Activated CD8-positive, alpha-beta memory T cell treated with anti-CD3 and anti-CD28 coated beads for 36 hours (primary cell): ENCODE results near the gene WDR36. TPM values are rescaled to one million over a fixed set of nuclear protein-coding genes. Genes with fewer than 3 reads are reported as not detected.

Source experiments
- CTCF ChIA-PET: fragments of 350-600 bp; sonication (Branson Sonifier 250); formaldehyde crosslinking; loops from one replicate; lab custom pipeline; 2021; ENCODE audit warnings: antibody characterized with exemption; lab: Charles Lee
- POLR2A ChIA-PET: fragments of 350-600 bp; sonication (Branson Sonifier 250); formaldehyde crosslinking; loops from one replicate; lab custom pipeline; 2021; ENCODE audit warnings: antibody characterized with exemption; lab: Charles Lee
- total RNA-seq, 2 experiments: library from RNA; stranded (reverse); gene quantifications; one replicate each; pipeline ENCODE4 v1.2.3, GENCODE V29; 2021

The WDR36 gene
- total RNA-seq, 2 experiments from 2014 or later = 81.3 to 82.6 TPM

DNA sequence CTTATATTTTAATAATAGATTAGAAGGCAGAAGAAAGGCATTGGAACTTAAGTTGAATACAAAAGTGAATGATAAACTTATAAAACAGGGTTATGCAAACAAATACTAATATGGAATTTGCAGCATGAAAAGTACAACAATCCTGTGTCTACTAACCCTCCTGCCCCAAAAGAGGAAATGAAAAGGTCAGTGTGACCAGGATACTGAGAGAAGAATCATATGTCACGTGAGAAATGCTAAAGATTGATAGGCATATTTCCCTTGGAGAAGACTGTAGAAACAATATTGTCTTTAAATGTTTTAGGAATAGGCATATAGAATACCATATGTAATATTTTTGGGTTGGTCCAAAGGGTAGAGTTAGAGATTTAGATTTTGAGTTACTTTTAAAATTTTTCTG lies 3.8 kb downstream of the WDR36 start:
- CTCF ChIA-PET = no interaction called here

DNA sequence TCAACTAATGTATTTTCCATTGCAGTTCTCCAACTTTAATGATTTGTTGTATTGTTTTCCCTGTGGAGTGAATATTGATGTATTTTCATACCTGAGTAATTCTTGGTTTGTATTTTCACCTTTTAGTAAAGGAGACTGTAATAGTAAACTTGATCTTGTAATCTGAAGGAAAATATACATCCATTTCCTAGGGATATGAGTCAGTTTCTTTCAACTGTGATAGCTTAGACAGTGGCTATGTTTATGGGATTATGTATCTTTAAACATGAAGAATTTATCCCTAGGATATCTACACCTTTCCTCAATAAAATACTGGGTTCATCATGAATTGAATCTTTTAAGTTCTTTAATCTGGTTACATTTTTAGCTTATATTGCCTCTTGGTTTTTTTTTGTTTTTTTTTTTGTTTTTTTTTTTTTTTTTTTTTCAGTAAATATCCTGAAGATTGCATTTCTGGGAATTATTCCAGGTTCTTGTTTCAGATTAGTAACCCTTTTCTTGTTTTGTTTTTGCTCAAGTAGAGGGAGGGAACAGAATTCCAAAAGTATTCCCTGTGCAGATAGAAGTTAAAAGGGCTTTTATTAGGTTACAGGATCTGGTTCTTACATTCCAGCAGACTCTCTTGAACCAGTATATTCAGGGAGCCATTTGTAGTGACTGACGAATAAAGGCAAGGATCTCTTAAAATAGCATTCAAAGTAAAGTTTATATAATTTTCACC lies 7.1 kb downstream of the WDR36 start:
- CTCF ChIA-PET = no interaction called here
- POLR2A ChIA-PET = no interaction called here

More for the DNA sequence above, 3.8 kb downstream of the WDR36 start:
- POLR2A ChIA-PET = no interaction called here

DNA sequence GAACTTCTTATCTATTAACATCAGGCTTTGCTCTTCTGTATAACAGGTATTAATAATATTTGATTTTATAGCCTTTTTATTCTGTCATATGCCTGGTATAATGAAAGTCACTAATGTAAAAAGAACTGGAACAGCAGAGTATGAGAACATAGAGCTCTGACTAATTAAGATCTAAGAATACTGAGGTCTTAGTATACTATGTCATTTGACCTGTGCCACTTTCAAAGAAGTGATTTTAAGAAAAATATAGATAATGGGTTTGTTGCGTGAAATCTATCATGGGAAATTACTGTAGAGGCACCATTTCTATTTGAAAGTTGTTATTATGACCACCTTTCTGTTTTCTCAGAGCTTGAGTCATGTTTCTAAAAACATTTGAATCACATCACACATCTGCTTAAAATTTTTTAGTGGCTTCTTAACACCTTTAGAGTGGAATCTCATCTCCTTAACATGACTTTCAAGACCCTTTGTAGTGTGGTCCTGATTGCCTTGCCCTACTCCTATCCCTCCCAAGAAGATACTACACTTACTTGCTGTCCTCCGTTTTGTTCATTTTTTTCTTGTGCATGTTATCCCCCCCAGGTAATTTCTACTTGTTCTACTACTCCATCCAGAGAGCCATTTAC lies 14.3 kb downstream of the WDR36 start:
- ChIA-PET CTCF (no interaction called here), POLR2A (no interaction called here)

DNA sequence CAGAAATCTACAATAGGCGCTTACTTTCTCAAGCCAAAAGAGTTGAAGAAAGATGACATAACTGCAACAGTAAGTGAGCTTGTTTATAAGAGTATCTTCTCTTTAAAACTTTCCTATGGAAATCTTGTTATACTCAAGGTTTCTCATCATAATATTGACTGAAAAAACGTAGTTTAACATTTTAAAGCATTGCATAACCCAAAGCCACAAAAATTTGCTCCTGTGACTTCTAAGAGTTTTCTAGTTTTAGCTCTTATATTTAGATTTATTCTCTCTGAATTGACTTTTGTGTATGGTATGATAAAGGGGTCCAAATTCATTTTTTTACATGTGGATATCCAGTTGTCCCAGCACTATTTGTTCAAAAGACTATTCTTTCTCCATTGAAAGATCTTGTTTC lies 15.2 kb downstream of the WDR36 start:
- POLR2A ChIA-PET = no interaction called here
- CTCF ChIA-PET = no interaction called here

DNA sequence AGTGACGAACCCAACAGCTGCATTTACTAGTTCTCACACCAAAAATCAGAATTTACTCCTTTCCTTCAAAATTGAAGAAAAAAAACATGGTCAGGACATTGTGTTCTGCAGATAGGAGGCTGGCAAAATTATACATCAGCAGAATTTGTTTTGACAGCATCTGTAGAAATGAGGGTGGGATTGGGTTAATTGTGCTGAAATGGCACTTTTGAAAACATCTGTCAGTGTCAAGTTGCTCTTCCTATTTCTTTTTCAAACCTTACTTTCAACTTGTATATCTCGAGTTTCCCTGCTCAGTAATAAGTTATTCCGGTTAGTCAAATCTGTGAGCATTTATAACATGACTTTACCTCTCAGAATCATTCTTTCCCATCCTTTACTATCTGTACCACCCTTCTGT lies 19.8 kb downstream of the WDR36 start:
- ChIA-PET CTCF (no interaction called here), POLR2A (no interaction called here)

DNA sequence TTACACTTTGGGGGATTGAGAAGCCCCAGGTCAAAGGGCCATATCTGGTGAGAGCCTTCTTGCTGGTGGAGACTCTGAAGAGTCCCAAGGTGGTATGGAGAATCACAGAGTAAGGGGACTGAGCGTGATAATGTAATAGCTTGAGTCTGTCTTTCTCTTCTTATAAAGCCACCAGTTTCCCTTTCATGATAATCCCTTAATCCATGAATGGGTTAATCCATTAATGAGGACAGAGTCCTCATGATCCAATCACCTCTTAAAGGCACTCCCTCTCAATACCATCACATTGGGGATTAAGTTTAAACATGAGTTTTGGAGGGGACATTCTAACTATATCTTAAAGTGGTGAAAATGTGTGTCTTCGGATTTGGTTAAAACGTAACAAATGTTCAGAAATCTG lies 21.5 kb downstream of the WDR36 start:
- POLR2A ChIA-PET = no interaction called here
- CTCF ChIA-PET = no interaction called here

DNA sequence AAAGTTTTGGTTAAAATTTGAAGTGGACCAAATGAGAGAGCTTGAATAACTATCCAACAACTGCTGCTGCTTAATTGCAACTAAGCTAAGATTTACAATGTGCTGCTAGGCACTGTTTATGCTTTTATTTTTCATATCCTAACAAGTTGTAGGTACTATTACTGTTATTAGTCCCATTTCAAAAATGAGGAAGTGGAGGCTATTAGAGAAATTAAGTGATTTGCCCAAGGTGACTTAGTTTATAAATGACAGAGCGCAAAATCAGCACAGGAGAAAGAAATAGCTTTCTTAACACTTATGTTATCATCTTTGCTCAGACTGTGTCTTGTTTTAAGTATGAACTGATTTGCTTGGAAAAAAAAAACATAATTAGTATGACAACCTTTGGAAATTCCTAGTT lies 23.1 kb downstream of the WDR36 start:
- ChIA-PET CTCF (no interaction called here), POLR2A (no interaction called here)

DNA sequence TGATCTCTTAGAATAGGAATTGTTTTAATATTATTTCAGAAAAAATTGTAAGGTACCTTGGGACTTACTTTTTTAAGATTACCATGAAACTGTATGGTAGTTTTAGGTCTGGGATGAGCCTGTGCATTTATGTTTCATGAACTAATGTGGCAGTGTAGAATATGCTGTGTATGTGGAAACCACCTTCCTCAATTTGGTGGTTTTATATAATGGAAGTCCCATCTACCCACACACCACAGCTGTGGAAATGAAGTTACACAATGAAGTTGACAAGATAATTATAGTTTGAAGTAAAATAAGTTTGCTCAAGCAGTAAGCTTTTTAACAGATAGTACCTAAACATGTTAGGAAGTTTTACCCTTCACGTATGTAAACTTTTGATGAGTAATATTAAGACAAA lies 24.4 kb downstream of the WDR36 start:
- POLR2A ChIA-PET = no interaction called here
- CTCF ChIA-PET = no interaction called here

DNA sequence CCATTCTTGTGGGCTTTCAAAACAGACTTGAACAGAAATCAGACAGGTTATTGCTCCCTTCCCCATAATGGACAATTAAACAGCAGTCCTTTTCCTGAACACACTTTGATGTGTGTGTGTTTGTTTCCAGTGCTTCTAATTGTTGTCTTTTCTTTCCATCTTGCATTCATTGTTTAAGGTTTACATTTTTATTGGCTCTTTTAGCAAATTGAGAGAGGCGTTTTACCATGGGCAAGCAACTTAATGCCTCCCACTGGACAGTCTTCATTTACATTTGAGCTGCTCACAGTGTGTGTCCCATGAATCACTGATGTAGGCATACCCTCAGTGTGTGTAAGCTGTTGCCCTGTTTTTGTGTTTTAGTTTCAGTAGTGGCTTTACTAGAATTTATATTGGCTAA lies 25.0 kb downstream of the WDR36 start:
- ChIA-PET CTCF (no interaction called here), POLR2A (no interaction called here)

DNA sequence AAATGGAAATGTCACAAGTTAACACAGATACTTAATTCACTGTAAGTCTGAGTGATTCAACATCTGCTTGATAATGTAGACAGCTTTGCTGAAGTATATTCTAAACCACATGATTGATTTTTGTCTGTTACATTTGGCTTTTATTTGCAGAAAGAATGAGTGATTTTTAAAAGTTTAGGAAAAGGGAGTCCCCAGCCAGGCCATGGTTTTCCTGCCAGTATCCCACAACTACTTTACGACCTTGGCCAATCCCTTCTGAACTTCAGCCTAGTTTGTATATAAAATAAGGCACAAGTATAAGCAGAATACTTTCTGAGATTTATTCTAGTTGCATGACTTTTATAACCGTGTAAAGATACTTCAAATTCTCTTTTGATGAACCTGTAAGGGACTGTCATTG lies 27.1 kb downstream of the WDR36 start:
- ChIA-PET POLR2A (no interaction called here), CTCF (no interaction called here)

DNA sequence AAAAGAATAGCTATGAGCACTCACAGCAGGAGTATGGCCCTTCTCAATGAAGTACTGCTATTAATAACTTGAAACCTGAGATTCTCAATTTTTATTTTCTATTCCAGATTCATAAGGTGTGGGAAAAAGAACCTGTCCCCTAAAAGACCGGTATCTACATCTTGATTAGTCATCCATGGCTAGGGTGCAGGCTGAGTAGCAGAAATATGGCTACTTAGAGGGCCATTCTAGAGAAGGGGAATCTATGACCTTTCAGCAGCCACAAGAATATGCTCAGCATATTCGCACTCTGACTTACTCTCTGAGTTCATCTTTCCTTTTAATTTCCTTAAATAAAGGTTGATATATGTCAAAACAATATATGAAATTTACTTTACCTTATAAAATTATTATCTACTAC lies 27.7 kb downstream of the WDR36 start:
- ChIA-PET POLR2A (no interaction called here), CTCF (no interaction called here)

DNA sequence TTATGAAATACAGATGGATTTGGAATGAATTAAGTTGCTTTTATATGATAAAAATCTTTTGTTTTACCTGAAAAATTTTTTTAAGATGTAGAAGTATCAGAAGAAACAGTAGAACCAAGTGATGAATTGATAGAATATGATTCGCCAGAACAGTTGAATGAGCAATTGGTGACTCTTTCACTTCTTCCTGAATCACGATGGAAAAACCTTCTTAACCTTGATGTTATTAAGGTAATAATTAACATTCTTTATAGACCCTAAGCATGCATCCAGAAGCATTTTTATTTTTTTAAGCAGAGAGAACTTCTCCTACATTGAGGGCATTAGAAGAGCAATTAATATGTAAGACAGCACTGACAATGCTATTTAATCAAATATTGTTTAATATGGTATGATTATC lies 28.8 kb downstream of the WDR36 start:
- ChIA-PET CTCF (no interaction called here), POLR2A (no interaction called here)

DNA sequence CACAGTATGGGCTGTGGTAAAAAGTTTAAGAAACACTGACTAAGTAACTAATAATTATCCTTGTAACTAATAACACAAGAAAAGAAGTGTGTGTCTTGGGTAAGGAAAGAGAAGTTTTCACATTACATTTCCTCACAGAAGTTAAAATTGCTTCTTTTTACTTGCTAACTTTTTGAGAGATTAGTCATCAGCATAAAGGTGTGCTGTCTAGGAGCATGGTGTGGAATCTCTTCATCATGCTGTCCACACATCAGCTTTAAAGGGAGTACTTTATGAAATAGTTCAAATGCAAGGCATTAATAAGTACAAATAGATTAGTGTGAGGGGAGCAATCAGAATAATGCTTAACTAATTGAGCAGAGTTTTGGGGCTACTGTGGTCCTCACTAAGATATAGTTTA lies 29.8 kb downstream of the WDR36 start:
- ChIA-PET POLR2A (no interaction called here), CTCF (no interaction called here)

DNA sequence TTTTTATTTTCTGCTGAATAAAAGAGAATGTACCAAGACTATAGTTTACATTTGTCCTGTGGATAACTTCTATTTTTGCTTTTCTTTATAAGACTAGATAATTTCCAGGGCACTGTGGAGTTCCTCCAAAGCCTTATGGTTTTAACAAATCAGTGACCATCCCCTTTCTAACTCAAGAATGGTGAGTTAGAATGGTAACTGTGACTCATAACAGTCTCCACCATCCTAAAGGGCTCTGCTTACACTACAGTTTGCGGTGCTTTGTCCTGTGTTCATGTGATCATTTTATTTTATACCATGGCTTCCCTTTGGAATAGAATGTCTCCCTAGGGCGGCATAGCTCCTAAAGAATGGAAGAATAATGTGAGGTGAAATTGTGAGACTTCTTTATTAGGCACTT lies 30.2 kb downstream of the WDR36 start:
- ChIA-PET POLR2A (no interaction called here), CTCF (no interaction called here)

DNA sequence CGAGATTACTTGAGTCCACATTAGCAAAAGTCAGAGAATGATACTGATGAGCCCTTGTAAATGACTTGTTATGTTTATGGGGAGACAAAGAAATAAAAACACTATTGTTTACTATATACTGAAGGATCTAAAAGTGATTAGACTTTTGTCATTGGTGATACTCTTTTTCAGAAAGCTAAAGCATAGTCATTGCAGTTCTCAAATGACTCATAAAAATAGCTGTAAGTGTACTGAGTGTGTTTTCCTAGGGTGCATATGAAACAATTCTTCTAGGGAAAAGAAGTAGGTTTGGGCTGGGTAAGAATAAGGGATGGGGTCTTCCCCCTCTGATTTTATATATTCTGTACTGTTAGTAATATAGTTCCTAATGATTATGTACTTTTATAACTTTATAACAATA lies 32.6 kb downstream of the WDR36 start:
- POLR2A ChIA-PET = no interaction called here
- CTCF ChIA-PET = no interaction called here

DNA sequence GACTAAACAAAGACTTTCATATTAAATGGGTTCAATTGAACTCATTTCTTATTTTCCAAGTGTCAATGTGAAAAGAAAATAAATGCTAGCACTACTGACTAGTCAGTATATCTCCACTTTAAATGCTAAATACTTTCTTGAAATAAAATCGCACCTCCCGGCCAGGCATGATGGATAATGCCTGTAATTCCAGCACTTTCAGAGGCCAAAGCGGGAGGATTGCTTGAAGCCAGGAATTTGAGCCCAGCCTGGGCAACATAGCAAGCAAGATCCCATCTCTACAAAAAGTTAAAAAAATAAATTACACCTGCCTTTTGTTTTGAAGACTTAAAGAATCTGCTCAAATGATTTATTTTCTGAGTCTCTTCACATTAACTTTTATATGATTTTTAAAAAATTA lies 34.7 kb downstream of the WDR36 start:
- ChIA-PET CTCF (no interaction called here), POLR2A (no interaction called here)

DNA sequence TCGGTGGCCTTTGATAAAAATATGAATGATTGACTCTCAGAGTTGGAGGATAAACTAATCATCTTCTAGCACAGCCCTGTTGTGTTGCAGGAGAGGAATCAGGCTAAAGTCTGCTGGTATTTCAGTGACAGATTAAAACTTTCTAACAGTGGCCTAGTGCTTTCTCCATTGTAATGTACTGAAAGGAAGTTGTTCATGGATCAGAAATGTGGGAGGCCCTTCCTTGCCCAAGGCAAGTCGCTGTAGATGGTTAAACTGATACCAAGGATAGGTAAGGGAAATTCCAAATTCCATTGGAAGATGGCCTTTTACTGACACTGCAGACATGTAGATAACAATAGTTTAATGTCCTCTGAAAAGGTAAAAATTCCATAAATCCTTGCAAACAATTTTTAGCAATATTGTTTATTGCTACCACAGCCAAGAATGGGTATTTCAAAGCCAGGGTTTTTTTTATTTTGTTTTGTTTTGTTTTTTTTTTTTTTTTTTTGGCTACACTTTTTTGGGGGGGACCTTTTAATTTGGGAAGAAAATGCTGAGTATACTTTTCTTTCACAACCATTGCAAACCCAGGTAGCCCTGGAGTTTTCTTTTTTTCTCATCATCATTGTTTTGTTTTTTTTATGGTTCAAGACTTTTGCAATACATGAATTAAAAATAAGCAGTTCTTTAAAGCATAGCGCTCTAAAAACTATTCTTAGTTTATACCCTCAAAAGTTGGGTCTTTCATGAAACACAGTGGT lies 35.5 kb downstream of the WDR36 start:
- CTCF ChIA-PET = no interaction called here
- POLR2A ChIA-PET = no interaction called here

DNA sequence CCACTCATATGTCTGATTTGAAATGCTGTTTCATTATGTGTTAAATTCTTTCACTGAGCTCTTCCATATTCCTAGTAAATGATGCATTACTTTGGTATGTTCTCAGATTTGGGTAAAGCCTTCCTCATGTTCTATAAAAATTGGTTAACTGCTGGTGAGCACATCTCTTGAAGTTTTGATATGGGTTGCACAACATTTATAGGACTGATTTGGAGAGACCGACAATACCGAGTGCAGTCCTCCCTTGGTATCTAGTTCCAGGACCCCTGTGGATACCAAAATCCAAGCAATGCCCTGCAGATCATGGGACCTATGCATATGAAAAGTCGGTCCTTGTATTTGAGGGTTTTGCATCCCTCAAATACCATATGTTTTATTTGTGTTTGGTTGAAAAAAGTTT lies 37.8 kb downstream of the WDR36 start:
- ChIA-PET CTCF (no interaction called here), POLR2A (no interaction called here)

DNA sequence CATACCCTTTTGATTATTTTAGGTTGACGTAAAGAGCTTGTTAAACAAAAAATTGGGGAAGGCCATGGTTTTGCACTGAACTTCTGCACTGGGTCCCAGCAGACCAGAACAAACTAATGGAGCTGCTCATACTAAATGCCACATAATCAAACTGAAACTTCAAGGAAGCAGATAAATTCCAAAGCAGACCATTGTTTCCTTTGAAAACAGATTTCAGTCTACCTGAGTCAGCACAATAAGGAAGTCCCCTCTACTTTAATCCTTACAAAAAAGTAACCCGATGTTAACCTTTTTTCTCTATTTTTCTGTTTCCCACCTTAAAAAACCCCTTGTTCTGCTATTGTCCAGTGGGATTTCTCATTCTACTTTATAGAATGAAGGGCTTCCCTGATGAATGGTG lies 39.2 kb downstream of the WDR36 start:
- CTCF ChIA-PET = no interaction called here
- POLR2A ChIA-PET = interaction anchor here (0.6 kb wide), 1 partner anchor 38 kb away, joined by 3 read pairs; no protein-coding TSS in a partner anchor

DNA sequence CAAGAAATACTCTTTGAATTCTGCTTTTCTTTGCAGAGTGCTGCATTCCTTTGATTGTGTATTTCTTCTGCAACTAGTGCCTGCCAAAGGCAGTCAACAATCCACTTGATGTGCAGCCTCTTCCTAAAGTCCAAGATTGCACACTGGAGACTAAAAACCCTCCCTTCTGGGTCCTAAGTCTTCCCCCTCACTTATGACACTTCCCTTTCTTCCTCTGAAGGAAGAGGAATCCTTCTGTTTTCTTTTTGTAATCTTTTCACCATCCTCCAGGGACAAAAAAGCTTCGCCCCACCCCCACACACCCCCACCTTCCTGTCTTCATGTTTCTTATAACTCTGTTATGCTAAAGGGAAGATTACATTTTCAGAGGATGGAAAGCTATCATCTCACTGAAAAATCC lies 39.9 kb downstream of the WDR36 start:
- ChIA-PET POLR2A (no interaction called here), CTCF (interaction anchor here (0.6 to 0.7 kb wide), 2 partner anchors 23 to 1697 kb away, joined by 5 read pairs; no protein-coding TSS in a partner anchor)
